NCI-H187 treated with DMSO at 0.1 percent for 48 hours (cell line): ENCODE results near the gene SESN3.
"Not testable (repeated sequence)": the region's sequence is repeated elsewhere in the genome, so short reads cannot be mapped to it uniquely, and the experiment has no call there.

Experiments
- DNase-seq: peaks from one replicate; lab custom pipeline; 2025; lab: John Stamatoyannopoulos, UW

Gene SESN3

DNA sequence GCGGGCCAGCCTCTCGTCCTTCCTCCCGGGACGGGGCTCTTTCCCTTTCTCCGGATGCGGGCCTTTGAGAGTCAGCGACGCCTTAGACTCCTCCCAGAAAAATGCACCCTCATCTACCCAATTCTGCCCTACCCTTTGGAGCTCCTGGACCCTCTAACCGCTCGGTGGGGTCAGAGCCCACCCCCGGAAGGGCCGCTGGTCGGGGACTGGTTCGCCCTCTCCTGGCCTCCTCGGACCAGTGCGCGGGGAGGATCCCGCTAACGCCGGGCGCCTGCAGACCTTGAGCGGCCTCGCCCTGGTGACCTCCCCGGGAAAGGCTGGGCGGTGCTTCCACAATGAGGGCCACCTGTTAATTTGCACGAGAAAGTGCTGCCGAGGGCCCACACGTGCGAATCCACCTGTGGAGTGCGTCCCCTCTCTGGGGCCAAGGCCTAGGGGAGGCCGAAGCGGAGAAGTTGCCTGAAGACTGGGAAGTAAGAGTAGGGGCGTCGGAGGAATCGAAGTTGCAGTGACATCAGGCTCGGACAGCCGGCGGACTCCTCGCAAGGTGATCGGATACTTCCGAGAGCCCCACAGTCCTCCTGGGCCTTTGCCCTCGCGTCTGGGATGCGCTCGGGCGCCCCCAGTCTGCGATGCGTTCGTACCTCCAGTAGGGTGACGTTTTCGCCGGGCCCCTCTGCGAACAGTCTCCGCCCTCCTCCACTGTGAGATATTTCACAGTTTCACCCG, 79.9 kb downstream of the SESN3 start:
- peak; percentile 31 for DNase-seq

DNA sequence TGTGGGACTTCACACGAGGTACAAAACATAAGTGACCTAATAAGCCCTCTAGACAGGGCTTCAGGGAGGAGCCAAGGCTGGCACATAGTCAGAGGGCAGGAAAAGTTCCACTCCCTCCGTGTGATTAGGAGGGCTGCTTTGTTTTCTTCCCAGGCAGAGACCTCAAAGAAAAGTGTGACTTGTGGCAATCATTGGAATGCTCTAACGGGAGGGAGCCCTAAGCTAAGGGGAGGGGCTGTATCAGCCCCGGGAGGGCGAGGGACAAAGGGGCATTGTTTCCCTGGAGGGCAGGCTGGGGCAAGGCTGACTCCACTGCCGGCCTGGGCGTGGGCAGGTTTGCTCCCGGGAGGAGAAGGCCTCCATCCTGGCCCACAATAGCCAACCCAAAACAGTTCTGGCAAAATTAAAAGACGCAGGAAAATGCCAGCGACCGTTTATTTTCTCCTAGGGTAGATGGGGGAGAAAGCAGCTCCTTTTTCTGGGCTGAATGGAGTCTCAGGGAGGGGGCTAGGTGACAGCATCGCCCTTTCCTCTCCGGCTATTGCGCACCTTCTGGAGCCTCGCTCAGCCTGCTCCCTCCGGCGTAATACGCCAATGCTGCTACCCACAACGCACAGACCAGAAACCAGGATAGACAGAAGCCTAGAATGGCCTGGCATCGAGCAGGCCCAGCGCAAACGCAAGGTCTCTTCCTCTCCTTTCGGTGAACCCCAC, 81.2 kb downstream of the SESN3 start:
- DNase-seq = no peak

GRCh38 chr11:95148938-95149337, 82.1 kb downstream of the SESN3 start:
- DNase-seq = no peak

DNA sequence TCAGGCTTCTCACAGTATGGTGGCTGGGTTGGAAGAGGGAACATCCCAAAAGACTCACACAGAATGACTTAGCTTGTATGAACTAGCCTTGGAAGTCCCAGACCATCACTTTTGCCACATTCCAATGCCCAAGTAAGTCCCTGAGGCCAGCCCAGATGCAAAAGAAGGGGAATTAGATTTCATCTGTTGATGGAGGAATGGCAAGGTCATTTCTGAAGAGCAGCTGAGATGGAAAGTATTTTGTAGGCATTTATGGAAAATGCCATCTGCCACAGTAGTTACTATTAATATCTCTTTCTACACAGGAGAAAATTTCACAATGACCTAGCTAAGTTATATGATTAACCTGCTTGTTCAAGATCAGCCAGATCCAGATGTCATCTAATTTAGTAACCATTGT, 82.6 kb downstream of the SESN3 start:
- DNase-seq = no peak

DNA sequence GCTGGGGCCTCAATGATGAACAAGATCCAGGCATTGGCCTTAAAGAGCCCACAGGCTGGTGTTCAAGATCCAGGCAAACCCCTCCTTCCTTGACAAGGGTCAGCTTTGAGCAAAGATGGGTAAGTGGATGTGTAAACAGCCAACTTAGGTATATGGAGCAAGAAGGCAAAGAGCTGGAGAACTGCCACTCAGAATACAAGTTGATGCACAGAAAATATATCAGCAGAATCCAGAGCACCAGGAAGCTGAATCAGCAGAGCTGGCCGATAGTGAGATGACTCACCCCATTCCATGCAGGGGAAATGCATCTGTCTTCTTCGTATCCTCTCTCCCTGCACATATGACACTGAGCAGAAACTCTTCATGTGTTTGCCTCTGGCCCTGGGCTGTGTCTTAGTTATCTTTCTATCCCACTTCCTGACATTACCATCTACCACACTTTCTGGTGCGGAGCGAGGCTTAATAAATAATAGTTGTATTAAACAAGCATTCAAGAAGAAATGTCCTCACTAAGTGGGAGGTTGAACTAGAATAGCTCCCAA, 83.6 kb downstream of the SESN3 start:
- DNase-seq = no peak

DNA sequence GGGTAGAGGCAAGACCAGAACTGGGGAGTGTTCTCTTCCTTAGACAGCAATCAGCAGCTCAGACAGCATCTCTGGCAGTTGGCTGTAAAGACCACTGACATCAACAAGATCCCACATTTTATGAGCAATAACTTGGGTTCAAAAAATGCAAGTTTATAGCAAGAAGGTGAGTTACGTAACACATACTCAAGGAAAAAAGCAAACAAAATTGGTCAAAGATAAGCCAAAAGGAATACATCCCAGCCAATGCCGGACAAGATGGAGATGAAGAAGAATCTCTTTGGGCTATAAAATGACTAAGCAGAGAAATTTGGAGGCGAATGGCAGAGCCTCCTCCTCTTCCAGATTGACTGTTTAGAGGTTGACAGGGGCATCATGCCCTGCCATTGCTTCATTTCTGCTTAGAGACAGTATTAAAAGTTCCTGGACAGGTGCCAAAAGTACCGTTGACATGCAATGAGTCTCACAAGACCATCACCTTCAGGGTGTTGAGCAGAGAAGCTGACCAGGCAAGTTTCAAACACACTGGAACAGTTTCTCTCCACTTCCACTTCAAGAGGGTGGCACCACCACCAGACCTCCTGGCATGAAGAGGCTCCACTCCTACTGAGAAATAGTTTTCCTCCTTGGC, 85.5 kb downstream of the SESN3 start:
- no peak for DNase-seq

GRCh38 chr11:95144313-95145235, 86.4 kb downstream of the SESN3 start:
- no peak for DNase-seq

- DNase-seq = no peak
Measured at GRCh38 chr11:95143106-95143681, 87.8 kb downstream of the SESN3 start.

DNA sequence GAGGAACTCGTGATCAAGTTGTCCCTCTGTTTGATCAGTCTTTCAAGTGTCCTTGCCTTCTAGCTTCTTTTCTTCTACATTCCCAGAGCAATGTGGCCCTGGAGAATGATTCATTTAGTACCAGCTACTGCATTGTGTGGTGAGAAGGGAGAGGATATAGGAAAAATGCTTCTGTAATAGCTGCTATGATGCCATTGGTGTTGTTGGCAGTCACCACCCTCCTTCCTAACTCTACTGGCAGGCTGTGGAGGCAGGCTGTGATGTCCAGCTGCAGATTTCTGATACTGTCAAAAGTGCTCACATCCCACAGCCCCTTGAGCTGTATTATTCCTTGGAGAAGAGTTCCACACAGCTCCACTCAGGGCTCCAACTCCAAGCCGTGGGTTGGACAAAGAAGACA, 88.6 kb downstream of the SESN3 start:
- no peak for DNase-seq

DNA sequence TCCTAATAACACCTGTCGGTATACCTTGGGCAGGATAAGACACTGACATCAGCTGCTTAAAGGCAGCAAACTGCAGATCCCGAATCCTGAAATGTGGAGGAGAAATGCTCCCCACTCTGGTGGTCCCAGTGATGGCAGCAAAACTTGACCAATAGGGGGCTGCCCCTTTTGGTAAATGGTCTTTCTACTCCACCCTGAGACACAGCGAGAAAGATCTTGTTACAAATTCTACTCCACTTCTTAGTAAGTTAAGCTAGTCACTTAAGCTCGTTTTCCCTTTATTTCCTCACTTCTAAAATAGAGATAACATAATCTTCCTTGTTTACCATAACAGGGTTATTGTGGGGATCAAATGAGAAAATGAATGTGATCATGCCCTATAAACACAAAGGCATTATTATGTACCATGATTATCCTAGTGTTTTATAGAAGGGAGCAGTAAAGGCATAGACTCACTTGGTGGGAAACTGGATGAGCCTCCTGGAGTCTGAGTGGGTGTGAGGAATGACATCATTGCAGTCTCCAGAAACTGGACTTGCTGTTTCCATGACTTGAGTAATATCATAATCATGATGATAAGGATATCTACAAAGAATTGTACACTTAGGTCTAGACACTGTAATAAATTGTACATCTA, 90.5 kb downstream of the SESN3 start:
- DNase-seq = no peak

GRCh38 chr11:95138448-95138847, 92.6 kb downstream of the SESN3 start:
- no peak for DNase-seq

DNA sequence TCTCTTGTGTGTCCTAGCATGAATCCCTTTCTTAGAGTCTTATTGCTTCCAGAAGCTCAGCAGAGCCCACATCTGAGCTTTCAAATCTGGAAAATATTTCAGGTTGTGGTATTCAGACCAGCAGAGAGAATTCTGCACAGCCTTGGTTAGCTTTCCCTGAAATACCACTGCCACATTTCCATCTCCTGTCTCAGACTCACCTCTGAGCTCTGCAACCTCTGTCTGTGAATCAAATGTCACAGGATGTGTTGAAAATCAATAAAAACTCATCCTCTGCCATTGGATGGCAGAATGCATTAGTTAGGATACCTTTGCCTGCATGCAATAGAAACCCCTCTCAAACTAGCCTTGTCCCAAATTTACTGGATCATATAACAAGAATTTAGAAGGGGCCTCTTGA, 93.7 kb downstream of the SESN3 start:
- no peak for DNase-seq

DNA sequence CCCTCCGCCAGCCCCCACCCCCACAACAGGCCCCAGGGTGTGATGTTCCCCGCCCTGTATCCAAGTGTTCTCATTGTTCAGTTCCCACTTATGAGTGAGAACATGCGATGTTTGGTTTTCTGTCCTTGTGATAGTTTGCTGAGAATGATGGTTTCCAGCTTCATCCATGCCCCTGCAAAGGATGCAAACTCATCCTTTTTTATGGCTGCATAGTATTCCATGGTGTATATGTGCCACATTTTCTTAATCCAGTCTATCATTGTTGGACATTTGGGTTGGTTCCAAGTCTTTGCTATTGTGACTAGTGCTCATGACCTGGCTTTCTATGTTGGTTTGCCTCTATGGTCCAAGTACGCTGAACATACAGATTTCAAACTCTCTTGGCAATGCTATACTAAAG, 94.3 kb downstream of the SESN3 start:
- not testable (repeated sequence) for DNase-seq

DNA sequence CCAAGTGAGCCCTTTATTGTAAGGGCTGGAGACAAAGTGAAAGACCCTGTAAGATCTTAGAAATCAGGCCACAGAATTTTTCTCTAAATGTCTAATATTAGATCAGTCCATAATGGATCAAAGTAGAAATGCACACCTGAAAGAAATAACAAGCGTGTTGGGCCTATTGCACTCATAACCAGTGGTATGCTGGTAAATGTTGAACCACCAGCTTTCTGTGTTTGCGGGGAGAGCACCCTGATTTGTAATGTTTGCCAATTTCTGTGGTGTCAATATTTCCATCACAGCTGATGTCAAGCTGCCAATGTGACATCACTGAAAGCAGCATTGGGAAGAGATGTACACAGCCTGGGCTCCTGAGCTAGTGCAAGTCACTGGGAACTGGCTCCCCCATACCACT, 95.1 kb downstream of the SESN3 start:
- DNase-seq = no peak

DNA sequence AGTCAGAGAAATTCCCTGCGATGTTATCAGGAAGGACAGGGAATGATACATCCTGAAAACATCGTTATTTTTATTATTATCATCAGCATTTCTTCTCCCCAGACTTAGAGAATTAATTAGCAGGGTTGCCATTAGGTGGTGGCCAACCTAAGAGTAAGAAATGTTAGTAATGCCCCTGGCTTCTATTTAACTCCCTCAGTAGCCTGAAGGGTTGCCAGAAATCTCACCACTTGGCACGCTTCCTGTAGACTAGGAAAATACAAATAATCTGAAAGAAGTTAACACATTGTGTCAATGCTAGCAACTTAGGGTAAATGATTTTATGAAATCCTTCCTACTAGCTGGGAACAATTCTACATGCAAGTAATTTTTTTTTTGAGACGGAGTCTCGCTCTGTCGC, 95.8 kb downstream of the SESN3 start:
- no peak for DNase-seq

- DNase-seq = no peak
Measured at GRCh38 chr11:95134491-95134890, 96.5 kb downstream of the SESN3 start.

GRCh38 chr11:95132956-95133355, 98.0 kb downstream of the SESN3 start:
- no peak for DNase-seq

- DNase-seq = no peak
Measured at GRCh38 chr11:95128602-95129001, 102.4 kb downstream of the SESN3 start.

DNA sequence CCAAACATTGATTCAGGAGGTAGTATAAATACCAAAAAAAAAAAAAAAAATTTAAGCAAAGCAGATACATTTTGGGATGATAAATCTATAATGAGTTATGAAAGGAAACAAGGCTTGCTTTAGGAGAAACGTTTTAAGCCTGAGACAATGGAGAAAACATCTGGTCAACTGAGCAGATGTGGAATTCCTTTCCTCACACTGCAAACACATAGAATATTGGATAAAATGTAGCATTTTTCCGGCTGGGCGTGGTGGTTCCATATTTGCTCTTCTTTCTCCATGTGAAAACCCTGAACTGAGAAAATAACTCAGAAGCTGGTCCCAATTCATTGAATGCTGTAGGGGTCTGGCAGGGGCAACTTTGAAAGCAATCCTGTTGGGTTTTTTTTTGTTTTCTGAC, 107.4 kb downstream of the SESN3 start:
- no peak for DNase-seq

- no peak for DNase-seq
Measured at GRCh38 chr11:95121698-95122097, 109.3 kb downstream of the SESN3 start.
